ENCODE measurements around the gene DNAH5.

The DNAH5 gene

DNA sequence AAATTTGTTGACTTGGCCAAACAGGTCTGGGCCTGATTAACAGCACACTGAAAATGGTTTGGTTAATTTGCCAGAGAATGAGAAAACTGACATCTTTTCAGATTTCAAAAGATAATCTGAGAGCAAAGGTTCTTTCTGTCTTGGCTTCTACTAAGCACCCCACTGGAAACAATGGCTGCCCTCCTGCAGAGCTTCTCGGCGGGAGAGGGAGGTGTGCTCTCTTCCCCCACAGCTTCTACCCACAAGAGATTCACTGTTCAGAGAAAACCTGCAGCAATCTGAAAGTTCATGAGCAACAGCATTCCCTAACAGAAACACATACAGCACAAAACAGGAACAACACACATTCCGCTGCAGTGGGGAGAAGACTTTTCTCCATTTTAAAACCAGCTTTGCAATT lies 3.0 kb downstream of the DNAH5 start:
- no peak for DNase-seq

DNA sequence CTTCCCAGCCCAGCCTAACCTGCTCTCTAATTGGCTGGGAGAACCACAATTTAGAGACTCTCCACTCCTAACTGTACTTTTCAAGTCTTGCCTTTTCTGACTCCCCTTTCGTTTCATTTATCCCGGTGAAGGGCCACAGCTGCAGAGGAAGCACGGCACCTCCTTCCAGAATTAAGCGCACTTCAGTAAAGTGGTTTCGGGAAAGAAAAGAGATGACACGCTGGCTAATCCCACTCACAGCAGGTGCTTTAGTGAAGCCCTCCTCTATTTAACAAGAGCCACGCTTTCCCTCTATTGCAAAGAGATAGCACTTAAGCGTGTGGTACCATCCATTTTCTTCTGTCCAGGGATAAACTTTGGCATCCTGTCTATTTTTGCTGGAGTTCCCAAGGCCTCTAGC lies 4.8 kb downstream of the DNAH5 start:
- DNase-seq = no peak

DNA sequence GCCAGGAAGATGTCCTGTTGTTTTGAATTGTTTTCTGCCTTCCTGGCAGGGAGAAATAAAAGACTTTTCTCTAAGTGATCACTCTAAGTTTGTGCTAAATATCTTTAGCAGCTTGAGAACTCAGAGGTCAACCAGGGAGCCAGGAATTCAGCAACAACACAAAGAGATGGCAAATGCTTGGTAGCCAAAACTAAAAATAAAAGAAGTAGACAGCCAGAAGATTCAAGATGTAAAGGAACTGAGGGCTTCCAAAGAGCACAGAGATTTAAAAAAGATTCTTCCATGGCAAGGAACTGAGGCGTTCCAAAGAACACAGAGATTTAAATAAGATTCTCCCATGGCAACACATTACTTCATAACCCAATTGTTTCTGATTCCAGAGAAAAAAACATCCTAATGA lies 9.6 kb downstream of the DNAH5 start:
- no peak for DNase-seq

DNA sequence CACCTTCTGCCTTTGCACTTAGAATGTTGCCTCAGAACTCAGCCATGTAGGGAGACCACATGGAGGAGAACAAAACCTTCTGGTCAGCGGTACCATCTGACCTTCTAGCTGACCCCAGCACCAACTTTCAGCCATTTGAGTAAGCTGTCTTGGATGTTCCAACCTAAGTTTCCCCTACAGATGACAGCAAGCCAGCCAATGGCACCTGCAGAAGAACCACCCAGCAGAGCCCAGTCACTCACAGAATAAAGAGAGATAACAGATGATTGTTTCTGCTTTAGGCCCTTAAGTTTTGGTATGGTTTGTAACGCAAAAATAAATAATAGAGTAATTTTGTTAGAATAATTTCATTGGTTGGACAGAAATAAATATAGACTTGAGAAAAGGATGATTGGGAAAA lies 10.4 kb downstream of the DNAH5 start:
- DNase-seq = no peak

DNA sequence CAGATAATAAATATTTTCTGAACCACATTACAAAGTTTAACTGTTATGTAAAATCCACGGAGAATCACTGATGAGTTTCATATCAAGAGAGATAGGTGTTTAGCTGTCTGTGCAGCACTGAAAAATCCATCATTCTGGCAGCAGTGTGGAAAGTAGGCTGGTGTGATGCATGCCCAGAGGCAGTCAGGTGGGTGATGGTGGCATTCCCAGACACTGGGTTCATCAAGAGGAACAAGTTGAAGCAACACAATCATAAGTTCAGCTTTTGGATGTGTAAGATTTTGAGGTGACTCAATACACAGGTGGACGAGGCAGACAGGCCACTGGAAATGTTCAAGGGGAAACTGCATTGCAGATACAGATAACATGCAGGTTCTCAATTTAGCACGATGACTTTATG lies 11.9 kb downstream of the DNAH5 start:
- DNase-seq = no peak

DNA sequence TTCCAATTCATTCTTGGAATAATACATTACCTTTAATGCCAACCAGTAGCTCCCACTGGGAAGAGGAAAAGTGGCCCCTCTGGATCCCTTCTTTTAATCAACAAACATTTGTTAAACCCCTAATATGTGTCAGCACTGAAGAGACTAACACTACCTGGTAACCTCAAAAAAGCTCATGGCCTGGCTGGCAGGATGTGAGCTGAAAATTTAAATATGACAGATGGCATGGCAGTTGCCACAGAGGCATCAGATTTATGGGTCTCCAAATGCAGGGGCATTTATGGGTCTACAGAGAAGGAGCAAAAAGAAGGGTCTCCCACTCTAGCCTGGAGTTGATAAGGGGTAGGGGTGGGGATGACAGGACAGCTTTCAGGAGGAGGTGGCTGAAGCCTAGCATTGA lies 12.5 kb downstream of the DNAH5 start:
- no peak for DNase-seq

DNA sequence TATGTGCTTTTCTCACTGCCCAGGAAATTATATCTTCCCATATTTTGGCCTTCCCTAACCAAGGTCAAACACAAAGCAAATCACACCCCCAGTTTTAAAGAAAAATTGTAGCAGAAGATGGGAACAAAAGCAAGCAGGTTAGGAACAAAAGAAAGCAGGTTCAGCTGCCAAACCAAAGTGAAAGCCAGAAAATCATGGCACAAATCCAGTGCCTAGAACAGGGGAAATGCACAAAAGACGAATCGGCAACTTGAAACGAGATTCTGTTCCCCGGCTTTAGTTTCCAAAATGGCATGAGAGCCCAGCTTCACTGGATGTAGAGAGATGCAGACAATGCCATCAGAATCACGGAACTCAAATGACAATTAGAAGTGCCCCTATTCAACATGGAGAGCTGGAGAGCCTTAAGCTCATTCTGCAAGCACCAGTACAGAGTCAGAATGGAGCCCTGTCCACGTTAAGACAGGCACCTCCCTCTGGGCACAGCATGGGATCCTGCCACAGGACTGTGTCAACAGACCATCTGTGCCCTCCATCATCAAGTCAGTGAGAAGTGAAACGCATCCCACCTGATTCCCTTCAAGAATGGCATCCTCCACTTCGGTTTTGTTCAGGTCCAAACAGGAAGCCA lies 13.8 kb downstream of the DNAH5 start:
- DNase-seq = no peak

DNA sequence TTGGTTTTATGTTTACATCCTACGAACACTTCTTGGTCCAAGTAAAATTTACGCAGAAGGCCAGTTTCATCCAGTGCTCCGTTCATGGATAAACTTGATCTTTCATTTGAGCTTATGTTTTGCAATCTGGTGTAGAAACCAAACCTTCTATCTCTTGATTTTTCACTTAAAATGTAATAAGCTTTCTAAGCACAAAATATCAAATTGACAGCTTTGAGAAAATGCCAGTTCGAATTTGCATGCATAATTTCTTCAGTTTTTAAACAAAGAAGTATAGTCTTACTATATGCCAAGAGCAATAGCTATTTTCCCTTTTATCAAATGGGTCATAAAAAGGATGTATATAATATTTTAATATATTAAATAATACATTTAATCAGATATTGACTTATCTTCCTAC lies 17.8 kb downstream of the DNAH5 start:
- no peak for DNase-seq

DNA sequence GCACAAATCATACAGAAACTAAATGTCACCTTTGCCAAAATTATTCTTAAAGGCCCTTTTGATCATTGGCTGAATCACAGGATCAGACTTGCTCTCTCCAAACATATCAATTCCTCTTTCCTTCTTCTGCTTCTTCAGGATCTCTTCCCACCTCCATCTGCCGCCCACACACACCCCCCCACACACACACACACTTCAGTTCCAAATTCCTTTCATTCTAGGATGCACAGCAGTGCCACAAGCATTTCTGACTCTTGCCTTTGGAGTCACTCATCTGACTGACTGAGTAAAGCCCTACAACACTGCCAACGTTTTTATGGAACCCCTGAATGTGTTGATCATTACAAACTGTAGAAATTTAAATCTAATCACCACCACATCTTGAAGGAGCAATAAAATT lies 22.9 kb downstream of the DNAH5 start:
- DNase-seq = no peak

DNA sequence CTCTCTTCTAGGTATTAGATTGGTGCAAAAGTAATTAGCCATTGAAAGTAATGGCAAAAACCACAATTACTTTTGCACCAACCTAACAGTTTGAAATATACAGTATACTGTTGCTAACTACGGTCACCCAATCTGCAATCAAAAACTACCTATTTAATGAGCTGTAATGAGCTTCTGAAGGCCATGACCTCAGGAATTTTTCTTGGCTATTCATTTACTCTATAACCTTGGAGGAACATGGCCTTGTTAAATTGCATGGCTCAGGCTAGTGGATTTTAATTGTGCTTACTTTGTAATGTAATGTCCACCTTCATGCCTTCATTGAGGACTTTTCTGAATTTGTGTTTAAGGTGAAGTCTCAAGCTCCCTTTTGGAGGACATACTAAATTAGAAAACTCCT lies 24.7 kb downstream of the DNAH5 start:
- no peak for DNase-seq

DNA sequence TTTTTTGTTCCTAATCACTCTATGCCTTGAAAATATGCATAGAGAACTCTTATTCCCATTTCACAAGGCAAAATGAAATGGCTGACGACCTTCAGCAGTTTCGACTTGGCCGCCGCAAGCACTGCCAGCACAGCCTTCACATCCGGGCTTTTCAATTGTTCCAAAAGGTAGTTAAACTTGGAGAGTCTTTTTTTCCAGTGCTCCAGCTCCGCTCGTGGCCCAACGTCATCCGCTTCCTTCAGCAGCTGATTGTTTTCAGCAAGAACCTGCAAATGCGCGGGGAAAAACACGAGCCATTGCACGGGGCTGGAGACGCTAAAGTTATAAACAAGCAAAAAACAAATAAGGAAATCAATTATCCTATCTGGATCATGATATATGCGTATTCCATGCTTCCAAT lies 25.4 kb downstream of the DNAH5 start:
- no peak for DNase-seq

DNA sequence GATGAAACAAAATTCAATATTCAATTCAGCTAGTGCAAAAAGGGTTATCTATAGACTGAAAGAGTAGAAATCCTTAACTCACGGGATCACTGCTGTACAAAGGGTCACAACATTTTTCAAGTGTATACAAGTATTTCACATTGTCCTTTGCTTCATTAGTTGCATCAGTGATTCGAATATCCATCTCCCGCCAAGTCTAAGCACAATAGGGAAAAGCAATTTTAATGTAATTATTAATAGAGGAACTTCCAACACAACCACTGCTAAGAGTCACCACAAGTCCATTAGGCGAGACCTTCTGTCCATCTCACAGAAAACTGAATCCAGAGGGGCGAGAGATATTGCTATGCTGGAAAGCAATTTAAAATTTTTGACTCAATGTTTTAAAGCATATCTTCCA lies 27.4 kb downstream of the DNAH5 start:
- DNase-seq = no peak

DNA sequence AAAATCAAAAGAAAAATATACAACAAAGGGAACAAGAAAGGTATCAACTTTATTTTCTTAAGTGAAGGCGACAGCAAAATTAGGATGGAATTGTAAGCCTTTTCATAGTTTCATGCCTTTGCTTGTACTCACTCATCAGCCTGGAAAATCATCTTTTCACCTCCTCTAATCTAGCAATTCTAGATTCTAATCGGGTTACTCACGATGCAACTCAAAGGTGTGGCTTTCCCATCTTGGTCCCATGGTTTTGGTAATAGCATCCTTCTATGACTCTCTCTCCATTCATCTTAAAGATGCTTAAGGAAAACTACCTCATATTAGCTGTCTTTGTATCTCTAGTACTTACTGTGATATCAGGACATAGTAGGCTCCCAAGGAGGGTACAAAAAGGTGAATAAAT lies 30.5 kb downstream of the DNAH5 start:
- DNase-seq = no peak

DNA sequence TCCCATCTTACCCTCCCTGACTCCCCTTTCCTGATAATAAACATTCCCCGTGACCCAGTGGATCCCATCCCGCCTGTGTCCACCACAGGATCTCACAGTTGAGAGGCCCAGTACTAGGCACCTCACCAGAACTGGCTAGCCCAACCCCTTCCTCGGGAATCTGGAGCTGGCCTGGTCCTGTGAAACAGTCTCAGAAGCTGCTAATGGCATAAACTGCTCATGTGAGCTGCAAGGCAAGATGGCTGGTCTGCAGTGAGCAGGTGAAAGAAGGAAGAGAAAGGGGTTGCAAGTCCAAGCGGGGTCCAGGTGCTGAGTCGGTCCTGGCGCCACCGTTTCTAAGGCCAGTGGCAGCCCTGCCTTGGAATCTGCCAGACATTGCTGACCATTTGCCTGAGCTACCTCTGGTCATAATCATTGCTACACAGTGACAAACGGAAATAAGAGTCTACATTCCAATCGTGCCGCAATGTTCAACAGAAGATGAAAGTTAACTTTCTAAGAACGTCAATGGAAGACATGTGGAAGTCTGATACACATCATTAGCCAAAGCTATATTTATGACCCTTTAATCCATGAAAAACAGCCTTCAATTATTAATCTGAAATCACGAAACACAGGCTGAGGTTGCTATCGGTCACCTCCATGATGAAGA lies 33.7 kb downstream of the DNAH5 start:
- no peak for DNase-seq

DNA sequence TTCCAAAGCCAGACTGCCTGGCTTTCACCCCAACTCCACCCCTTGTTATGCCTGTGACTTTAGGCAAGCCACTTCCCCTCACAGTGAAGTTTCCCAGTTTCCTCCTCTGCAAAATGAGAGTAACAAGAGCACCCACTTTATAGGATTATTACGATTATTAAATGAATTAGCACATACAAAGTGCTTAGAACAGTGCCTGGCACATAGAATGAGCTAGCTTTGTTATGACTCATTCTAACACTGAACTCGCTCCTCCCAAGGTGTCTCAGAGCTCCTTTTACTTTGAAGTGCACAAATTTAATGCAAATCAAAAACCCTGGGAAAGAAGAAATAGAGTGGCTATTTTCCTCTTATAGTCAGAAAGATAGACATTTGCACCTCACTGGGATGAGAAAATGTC lies 34.3 kb downstream of the DNAH5 start:
- no peak for DNase-seq

DNA sequence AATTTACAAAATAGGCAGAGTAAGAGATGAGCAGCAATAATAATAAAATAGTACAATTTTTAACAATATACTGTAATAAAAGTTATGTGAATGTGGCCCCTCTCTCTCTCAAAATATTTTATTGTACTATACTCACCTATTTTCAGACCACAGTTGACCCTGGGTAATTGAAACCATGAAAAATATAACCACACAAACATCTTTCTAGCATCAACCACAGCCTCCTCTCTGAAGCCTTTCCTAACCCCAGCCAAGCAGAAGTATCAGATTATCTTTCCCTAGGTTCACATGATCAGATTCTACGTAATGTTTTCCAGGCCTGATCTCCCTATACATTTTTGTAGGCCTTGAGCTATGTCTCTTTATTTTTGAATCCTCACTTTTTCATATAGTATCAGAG lies 35.2 kb downstream of the DNAH5 start:
- no peak for DNase-seq

DNA sequence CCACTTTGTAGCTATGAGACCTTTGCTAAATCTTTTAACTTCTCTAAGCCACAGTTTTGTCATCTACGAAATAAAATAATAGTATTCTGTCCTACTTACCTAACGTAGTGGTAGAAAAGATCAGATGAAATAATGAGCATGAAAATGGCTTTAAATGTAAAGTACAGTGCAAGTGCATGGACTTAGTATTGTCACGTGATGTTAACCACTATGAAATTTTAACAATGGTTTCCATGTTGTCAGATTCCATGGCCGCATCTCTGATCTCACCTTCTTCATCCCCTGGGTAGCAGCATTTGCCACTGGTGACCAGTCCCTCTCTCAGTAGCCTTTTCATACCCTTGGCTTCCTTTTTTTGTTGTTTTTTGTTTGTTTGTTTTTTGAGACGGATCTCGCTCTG lies 45.9 kb downstream of the DNAH5 start:
- DNase-seq = no peak

DNA sequence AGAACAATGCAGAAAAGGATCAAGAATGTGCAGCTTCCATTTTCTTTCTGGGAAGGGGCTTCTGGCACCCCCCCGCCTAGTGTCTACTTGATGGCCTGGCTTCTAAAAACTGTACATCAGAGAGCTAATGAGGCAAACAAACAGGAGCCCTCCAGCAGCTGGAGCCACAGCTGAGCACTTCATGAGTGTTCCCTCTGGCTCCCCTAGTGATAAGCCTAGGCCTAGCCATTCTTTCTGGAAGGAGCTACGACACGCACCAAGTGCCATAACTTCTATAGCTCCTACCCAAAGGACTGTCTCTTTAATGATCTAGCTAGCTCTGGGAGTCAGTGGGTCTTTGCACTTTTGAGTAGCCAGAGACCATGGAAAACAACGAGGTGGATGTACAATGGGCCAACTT lies 66.1 kb downstream of the DNAH5 start:
- DNase-seq = no peak

DNA sequence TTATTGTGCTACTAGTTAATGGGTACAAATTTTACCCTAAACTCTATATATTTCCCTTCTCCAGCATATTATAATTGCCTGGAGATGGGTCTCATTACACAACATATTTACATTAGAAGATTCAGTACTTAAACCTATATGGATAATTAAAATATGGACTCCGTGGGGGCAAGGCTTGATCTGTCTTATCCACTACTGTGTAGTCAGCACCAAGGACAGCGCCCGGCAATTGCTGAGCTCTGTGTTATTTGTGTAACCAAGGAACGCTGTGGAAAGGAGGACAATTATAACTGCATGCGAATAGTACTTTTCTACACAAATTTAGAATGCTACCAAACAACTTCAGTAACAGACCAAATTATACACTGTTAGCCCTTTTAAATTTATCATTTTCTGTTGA lies 77.7 kb downstream of the DNAH5 start:
- DNase-seq = no peak

DNA sequence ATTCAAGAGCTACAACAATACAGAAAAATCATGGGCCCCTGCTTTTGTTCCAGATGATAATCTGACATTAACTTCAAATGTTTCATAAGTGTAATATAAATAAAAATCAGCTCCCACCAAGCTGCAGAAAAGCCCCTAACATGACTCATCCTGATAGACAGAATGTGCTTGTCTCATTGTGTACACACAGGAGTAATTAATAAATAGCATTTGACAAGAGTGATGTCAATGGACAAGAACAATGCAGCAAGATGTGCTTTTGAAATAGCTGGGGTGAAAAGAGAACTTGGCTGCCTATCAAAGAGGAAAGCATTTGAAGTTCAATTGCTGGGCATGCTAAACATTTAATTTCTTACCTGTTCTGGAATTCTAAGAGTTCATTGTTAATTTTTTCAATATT lies 79.2 kb downstream of the DNAH5 start:
- no peak for DNase-seq

DNA sequence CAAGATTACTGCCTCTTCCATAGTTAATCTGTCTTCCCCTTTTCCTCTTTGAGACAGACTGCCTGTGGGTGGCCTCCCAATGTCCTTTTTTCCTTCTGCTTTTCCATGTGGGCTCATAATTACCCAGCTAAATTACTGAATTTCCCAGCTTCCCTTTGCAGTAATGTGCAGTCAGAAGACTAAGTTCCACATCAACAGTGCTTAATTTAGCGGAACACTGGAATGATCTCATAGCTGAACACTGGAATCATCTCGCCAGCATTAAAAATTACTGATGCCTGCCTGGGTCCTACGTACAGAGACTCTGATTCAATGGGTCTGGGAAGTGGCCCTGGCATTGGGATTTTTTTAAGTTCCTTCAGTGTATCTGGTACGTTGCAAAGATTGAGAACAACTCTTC lies 84.3 kb downstream of the DNAH5 start:
- no peak for DNase-seq

DNA sequence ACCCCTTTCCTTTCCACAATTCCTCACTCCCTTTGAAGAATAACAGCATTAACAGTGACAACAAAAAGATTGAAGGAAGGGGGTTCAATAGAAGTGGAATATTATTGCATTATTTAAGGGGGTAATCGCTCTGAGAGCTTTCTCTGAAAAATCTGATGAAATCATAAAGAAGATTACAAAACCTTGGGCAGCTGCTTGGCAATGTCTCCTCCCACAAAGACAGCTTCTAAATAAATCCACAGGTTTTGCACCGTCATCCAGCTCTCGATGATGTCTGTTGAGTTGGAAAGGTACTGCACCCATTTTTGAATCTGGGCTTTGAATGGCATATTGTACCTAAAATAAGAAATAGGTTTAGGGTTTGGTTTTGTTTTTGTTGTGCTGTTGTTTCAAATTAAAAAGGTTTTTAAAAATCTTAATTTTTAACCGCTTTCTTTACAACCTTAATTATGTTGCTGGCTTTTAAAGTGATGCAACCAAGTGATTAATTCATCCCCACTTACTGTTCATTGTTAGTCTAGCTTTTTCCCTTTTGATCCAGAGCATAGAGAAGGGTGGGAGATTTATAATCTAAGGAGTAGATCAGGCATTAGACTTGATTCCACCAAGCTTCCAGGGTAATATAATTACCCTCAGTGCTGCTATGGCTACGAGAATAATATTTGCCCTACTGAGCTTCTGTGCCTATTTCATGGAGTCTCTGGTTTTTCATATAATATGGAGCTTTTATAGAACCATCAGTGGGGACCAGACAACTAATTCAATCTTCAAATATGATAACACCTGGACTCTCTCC lies 85.0 kb downstream of the DNAH5 start:
- no peak for DNase-seq

DNA sequence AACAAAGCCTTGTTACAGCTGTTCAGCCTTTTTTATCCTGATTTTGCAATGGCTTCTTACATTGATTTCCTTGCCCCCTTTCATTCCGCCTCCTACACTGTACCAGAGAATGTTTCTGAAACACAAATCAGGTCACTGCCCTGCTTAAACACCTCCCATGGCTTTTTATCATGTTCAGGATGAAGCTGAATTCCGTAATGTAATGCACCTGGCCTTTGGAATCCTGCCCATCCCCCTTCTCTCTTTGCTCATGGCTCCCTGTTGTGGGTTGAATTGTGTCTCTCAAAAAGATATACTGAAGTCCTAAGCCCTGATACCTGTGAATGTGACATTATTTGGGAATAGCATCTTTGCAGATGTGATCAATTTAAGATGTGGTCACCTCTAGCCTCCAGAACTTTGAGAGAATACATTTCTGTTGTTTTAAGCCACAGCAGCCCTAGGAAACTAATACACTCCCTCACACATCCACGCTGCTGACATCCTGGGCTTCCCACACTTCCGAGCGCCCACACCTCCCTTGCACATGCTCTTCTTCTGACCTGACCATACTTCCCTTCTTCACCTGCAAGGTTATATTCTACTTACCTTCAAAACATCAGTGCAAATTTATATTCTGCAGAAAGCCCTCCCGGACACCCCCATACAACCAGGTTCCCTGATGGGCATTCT lies 101.2 kb downstream of the DNAH5 start:
- no peak for DNase-seq

DNA sequence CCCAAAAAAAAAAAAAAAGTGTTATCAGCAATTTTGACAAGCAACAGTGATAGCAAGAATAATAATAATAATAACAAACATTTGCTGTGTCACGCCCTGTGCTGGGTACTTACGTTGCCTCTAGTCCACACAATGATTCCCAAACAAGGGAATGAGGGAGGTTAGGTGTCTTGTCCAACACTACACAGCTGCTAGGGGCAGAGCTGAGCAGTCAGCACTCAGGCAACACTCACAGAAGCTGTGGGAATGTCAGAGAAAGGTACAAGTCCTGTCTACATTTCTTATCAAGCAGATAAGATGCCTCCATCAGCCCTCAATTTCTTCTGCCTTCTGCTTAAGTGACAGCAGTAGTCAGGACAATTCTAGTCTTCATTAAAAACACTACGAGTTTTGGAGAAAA lies 111.0 kb downstream of the DNAH5 start:
- DNase-seq = no peak

Data from NCI-H2029 treated with DMSO at 0.1 percent for 48 hours (cell line).